K562 (cell line): ENCODE data around the gene PLAC9. TPM values are rescaled to one million over a fixed set of nuclear protein-coding genes. Genes with fewer than 3 reads are reported as not detected.

Source experiments
- CHCHD3 ChIP-seq: fragments of 250-450 bp; sonication (Bioruptor Pico); IDR thresholded peaks from 2 replicates; pipeline ENCODE4 v2.1.2; 2022; ENCODE audit warnings: mild to moderate bottlenecking
- CREB1 ChIP-seq, 2 experiments: sonication (generic) in 1 of 2; formaldehyde crosslinking in 1 of 2; IDR thresholded peaks; 2 replicates each; pipeline versions ENCODE4 v1.6.1 to v1.8.0; 2012 to 2022; ENCODE audit warnings: inconsistent platforms in 1 of 2, mild to moderate bottlenecking in 1 of 2, missing genetic modification reagents in 1 of 2, moderate library complexity in 1 of 2
- DEAF1 ChIP-seq: fragments of 450-650 bp; formaldehyde crosslinking; IDR thresholded peaks from 2 replicates; pipeline ENCODE4 v1.4.0; 2020; ENCODE audit warnings: mild to moderate bottlenecking, moderate library complexity
- FOXA3 ChIP-seq, 2 experiments: fragments of 450-650 bp in 1 of 2; sonication (generic) in 1 of 2; formaldehyde crosslinking; IDR thresholded peaks in 1 of 2; conservative IDR thresholded peaks in 1 of 2; 2 replicates each; pipeline versions ENCODE4 v1.4.0 to v1.8.0; 2020 to 2022; ENCODE audit warnings: mild to moderate bottlenecking in 2 of 2, missing genetic modification reagents in 1 of 2
- HDAC3 ChIP-seq: fragments of 450-650 bp; IDR thresholded peaks from 2 replicates; pipeline ENCODE4 v1.6.1; 2018; ENCODE audit warnings: borderline replicate concordance, mild to moderate bottlenecking, moderate library complexity; ENCODE audit not compliant: partially characterized antibody
- KLF10 ChIP-seq: fragments of 250-450 bp; sonication (Bioruptor Pico); IDR thresholded peaks from 2 replicates; pipeline ENCODE4 v1.6.1; 2021; ENCODE audit warnings: matching md5 sums
- MCM2 ChIP-seq: fragments of 450-650 bp; IDR thresholded peaks from 2 replicates; pipeline ENCODE4 v1.6.1; 2017; ENCODE audit warnings: low read depth, mild to moderate bottlenecking
- PHB2 ChIP-seq: fragments of 450-650 bp; IDR thresholded peaks from 2 replicates; pipeline ENCODE4 v1.6.1; 2017; ENCODE audit warnings: low read depth
- PRMT5 ChIP-seq: sonication (generic); formaldehyde crosslinking; IDR thresholded peaks from 2 replicates; pipeline ENCODE4 v1.5.0; 2020; ENCODE audit warnings: missing genetic modification reagents
- PRPF4 ChIP-seq: fragments of 200-400 bp; formaldehyde crosslinking; IDR thresholded peaks from one replicate; pipeline ENCODE4 v1.6.1; 2017; ENCODE audit warnings: low read length, low read depth, mild to moderate bottlenecking; ENCODE audit not compliant: insufficient read depth, poor library complexity, severe bottlenecking
- ZBTB34 ChIP-seq: fragments of 250-450 bp; sonication (Bioruptor Pico); IDR thresholded peaks from 2 replicates; pipeline ENCODE4 v1.8.0; 2021; ENCODE audit warnings: mild to moderate bottlenecking, moderate library complexity
- ZNF551 ChIP-seq: fragments of 250-450 bp; sonication (Bioruptor Pico); IDR thresholded peaks from 2 replicates; pipeline ENCODE4 v1.5.0; 2021; ENCODE audit warnings: mild to moderate bottlenecking, moderate library complexity
- ZNF639 ChIP-seq, 2 experiments: fragments of 200-800 bp in 1 of 2; sonication (Bioruptor generic) in 1 of 2; sonication (generic) in 1 of 2; formaldehyde crosslinking in 1 of 2; IDR thresholded peaks in 1 of 2; conservative IDR thresholded peaks in 1 of 2; 2 replicates each; pipeline versions ENCODE4 v1.5.0 to v1.6.1; 2016 to 2020; ENCODE audit warnings: missing compliant biosample characterization in 1 of 2, missing genetic modification characterization in 1 of 2, missing genetic modification reagents in 1 of 2
- polyA plus RNA-seq, 8 experiments: library from polyadenylated mRNA; depleted of rRNA in 4 of 8; stranded (reverse) in 5 of 8; unstranded in 3 of 8; fragments of >200 nt; fragmentation: Nextera tagmentation in 2 of 8; fragmentation: Illumina TruSeq in 1 of 8; extraction: Ambion mirVana in 2 of 8; extraction: Trizol in 1 of 8; gene quantifications; 2 replicates each; pipeline versions ENCODE4 v1.2.1 to v1.2.3, GENCODE V29; 2011 to 2014; ENCODE audit warnings: inconsistent platforms in 1 of 8, missing spikeins in 1 of 8
- total RNA-seq, 7 experiments: library from RNA; depleted of rRNA in 6 of 7; stranded (reverse); fragments of >200 nt in 6 of 7; fragmentation: Illumina TruSeq in 2 of 7; extraction: Trizol in 2 of 7; gene quantifications; 2 replicates each; pipeline versions ENCODE4 v1.2.1 to v1.2.3, GENCODE V29; 2011 to 2021; ENCODE audit warnings: low replicate concordance in 1 of 7
- TF ChIP-seq, protein P1 (sequence below): fragments of 450-650 bp; IDR thresholded peaks from 2 replicates; pipeline ENCODE4 v1.6.1; 2016
- TF ChIP-seq, protein P2 (sequence below), 2 experiments: IDR thresholded peaks in 1 of 2; conservative IDR thresholded peaks in 1 of 2; 2 replicates each; pipeline ENCODE4 v1.6.1; 2016; ENCODE audit warnings: low read depth in 2 of 2, mild to moderate bottlenecking in 1 of 2, missing compliant biosample characterization in 1 of 2, missing genetic modification characterization in 1 of 2, moderate library complexity in 1 of 2
- TF ChIP-seq, protein P3 (sequence below), 3 experiments: IDR thresholded peaks in 2 of 3; conservative IDR thresholded peaks in 1 of 3; 2 replicates each; pipeline ENCODE4 v1.5.1; 2011 to 2012; ENCODE audit warnings: low read length in 3 of 3, mild to moderate bottlenecking in 3 of 3, control low read depth in 2 of 3, improper control_type of control experiment in 1 of 3, inconsistent platforms in 1 of 3, low read depth in 1 of 3, mixed read lengths in 1 of 3, moderate library complexity in 1 of 3; ENCODE audit not compliant: insufficient read depth in 2 of 3

Gene PLAC9
- total and polyA plus RNA-seq, 9 of the 15 experiments (the other 6 are each of a cell fraction or from before 2014, with no cell fraction given): not detected

- TF ChIP-seq DEAF1 (CRISPR knock-in tag) (no peak), PRPF4 (no peak), ZBTB34 (CRISPR knock-in tag) (no peak), KLF10 (no peak), ZNF551 (CRISPR knock-in tag) (no peak), PHB2 (no peak), HDAC3 (no peak), MCM2 (no peak), CHCHD3 (no peak), FOXA3 (CRISPR knock-in tag; conservative IDR thresholded peaks at IDR 0.05 in 1 of 2, IDR thresholded peaks at IDR 0.05 in 1 of 2) (no peak), ZNF639 (CRISPR knock-in tag; conservative IDR thresholded peaks at IDR 0.05 in 1 of 2, IDR thresholded peaks at IDR 0.05 in 1 of 2) (no peak), CREB1 (IDR thresholded peaks at IDR 0.05) (no peak), CREB1 (CRISPR knock-in tag; IDR thresholded peaks at IDR 0.05) (no peak), PRMT5 (CRISPR knock-in tag) (no peak)
- TF ChIP-seq, protein P1, sequence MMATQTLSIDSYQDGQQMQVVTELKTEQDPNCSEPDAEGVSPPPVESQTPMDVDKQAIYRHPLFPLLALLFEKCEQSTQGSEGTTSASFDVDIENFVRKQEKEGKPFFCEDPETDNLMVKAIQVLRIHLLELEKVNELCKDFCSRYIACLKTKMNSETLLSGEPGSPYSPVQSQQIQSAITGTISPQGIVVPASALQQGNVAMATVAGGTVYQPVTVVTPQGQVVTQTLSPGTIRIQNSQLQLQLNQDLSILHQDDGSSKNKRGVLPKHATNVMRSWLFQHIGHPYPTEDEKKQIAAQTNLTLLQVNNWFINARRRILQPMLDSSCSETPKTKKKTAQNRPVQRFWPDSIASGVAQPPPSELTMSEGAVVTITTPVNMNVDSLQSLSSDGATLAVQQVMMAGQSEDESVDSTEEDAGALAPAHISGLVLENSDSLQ: peak; percentile 94
- TF ChIP-seq, protein P2, sequence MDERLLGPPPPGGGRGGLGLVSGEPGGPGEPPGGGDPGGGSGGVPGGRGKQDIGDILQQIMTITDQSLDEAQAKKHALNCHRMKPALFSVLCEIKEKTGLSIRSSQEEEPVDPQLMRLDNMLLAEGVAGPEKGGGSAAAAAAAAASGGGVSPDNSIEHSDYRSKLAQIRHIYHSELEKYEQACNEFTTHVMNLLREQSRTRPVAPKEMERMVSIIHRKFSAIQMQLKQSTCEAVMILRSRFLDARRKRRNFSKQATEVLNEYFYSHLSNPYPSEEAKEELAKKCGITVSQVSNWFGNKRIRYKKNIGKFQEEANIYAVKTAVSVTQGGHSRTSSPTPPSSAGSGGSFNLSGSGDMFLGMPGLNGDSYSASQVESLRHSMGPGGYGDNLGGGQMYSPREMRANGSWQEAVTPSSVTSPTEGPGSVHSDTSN (CRISPR knock-in tag; IDR thresholded peaks at IDR 0.05; ENCODE audit: low read depth): peak; percentile 64
- TF ChIP-seq, protein P2 (tag; conservative IDR thresholded peaks at IDR 0.05; ENCODE audit: low read depth): peak; percentile 75
- TF ChIP-seq, protein P3, sequence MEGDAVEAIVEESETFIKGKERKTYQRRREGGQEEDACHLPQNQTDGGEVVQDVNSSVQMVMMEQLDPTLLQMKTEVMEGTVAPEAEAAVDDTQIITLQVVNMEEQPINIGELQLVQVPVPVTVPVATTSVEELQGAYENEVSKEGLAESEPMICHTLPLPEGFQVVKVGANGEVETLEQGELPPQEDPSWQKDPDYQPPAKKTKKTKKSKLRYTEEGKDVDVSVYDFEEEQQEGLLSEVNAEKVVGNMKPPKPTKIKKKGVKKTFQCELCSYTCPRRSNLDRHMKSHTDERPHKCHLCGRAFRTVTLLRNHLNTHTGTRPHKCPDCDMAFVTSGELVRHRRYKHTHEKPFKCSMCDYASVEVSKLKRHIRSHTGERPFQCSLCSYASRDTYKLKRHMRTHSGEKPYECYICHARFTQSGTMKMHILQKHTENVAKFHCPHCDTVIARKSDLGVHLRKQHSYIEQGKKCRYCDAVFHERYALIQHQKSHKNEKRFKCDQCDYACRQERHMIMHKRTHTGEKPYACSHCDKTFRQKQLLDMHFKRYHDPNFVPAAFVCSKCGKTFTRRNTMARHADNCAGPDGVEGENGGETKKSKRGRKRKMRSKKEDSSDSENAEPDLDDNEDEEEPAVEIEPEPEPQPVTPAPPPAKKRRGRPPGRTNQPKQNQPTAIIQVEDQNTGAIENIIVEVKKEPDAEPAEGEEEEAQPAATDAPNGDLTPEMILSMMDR (IDR thresholded peaks at IDR 0.05 in 2 of 3, conservative IDR thresholded peaks at IDR 0.05 in 1 of 3; ENCODE audit: insufficient read depth in 2 of 3, low read depth in 1 of 3, low read length in 3 of 3): peak in 2 of 3 experiments; percentile 17 to 27; a peak in 1 of 6 replicates
Observed at GRCh38 chr10:80165173-80165572, 32.6 kb downstream of the PLAC9 start (continued).
